Measurements from ENCODE around the gene KATNB1.
"Not testable (repeated sequence)": the region's sequence is repeated elsewhere in the genome, so short reads cannot be mapped to it uniquely, and the experiment has no call there.

KATNB1 gene

GRCh38 chr16:57746316-57746715, 10.7 kb downstream of the KATNB1 start:
- FAIRE-seq: not testable (repeated sequence)

GRCh38 chr16:57747091-57747490, 11.5 kb downstream of the KATNB1 start:
- no peak for FAIRE-seq

- FAIRE-seq: no peak
These were observed 11.9 kb downstream of the KATNB1 start for GRCh38 chr16:57747496-57747895.

- FAIRE-seq: no peak
These were observed 12.4 kb downstream of the KATNB1 start for GRCh38 chr16:57747996-57748395.

GRCh38 chr16:57748596-57748995, 13.0 kb downstream of the KATNB1 start:
- FAIRE-seq: no peak

- no peak for FAIRE-seq
These were observed 13.6 kb downstream of the KATNB1 start for GRCh38 chr16:57749101-57749692.

- no peak for FAIRE-seq
These were observed 14.4 kb downstream of the KATNB1 start for GRCh38 chr16:57749856-57750452.

- FAIRE-seq: no peak
These were observed 15.4 kb downstream of the KATNB1 start for GRCh38 chr16:57750796-57751538.

GRCh38 chr16:57751539-57752202, 16.1 kb downstream of the KATNB1 start:
- no peak for FAIRE-seq

- FAIRE-seq: no peak
These were observed 16.6 kb downstream of the KATNB1 start for GRCh38 chr16:57752203-57752580.

GRCh38 chr16:57752581-57753447, 17.2 kb downstream of the KATNB1 start:
- no peak for FAIRE-seq

GRCh38 chr16:57753448-57754353, 18.1 kb downstream of the KATNB1 start:
- FAIRE-seq: no peak

GRCh38 chr16:57754354-57755060, 18.9 kb downstream of the KATNB1 start:
- no peak for FAIRE-seq

GRCh38 chr16:57755061-57755684, 19.6 kb downstream of the KATNB1 start:
- no peak for FAIRE-seq

GRCh38 chr16:57755726-57756423, 20.3 kb downstream of the KATNB1 start:
- FAIRE-seq: no peak

- FAIRE-seq: no peak
These were observed 21.1 kb downstream of the KATNB1 start for GRCh38 chr16:57756424-57757325.

GRCh38 chr16:57757326-57757786, 21.8 kb downstream of the KATNB1 start:
- FAIRE-seq: no peak

GRCh38 chr16:57757883-57758282, 22.3 kb downstream of the KATNB1 start:
- no peak for FAIRE-seq
